Activated CD8-positive, alpha-beta T cell treated with anti-CD3 and anti-CD28 coated beads, Interleukin-2, amount 10 ng/mL, durations not matched to agents 7 days and 5 days (primary cell): ENCODE measurements around the gene MORF4L1. TPM values are rescaled to one million over a fixed set of nuclear protein-coding genes. Genes with fewer than 3 reads are reported as not detected.

Experiments
- ATAC-seq: fragments of 150-1000 bp; cut with Tn5 transposase; one replicate; pipeline ENCODE4 v1.10.0; 2021; ENCODE audit warnings: moderate library complexity
- CTCF ChIA-PET: fragments of 350-600 bp; sonication (Branson Sonifier 250); formaldehyde crosslinking; loops from one replicate; lab custom pipeline; 2021; ENCODE audit warnings: antibody characterized with exemption; lab: Charles Lee
- POLR2A ChIA-PET: fragments of 350-600 bp; sonication (Branson Sonifier 250); formaldehyde crosslinking; loops from one replicate; lab custom pipeline; 2021; ENCODE audit warnings: antibody characterized with exemption; lab: Charles Lee
- DNase-seq: peaks from one replicate; pipeline ENCODE4 v3.0.0-alpha.2; 2020
- H3K27ac Mint-ChIP-seq: one replicate; pipeline ENCODE4 v1.8.0; 2021; ENCODE audit warnings: mild to moderate bottlenecking, mixed read lengths
- H3K27me3 Mint-ChIP-seq: one replicate; pipeline ENCODE4 v1.8.0; 2021; ENCODE audit warnings: low read depth, mixed read lengths
- H3K36me3 Mint-ChIP-seq: one replicate; pipeline ENCODE4 v1.8.0; 2021; ENCODE audit warnings: low read depth, mixed read lengths
- H3K4me1 Mint-ChIP-seq: one replicate; pipeline ENCODE4 v1.8.0; 2021; ENCODE audit warnings: low read depth, mixed read lengths
- H3K4me3 Mint-ChIP-seq: one replicate; pipeline ENCODE4 v1.8.0; 2021; ENCODE audit warnings: mild to moderate bottlenecking, mixed read lengths
- H3K9me3 Mint-ChIP-seq: one replicate; pipeline ENCODE4 v1.8.0; 2022; ENCODE audit warnings: mixed read lengths; ENCODE audit not compliant: insufficient read depth
- total RNA-seq, 2 experiments: library from RNA; stranded (reverse); gene quantifications; one replicate each; pipeline ENCODE4 v1.2.3, GENCODE V29; 2021

MORF4L1 gene
- total RNA-seq, 2 experiments from 2014 or later, result 243 to 244 TPM

GRCh38 chr15:78907577-78907976 lies 34.9 kb downstream of the MORF4L1 start:
- no peaks in the 10 kb centered on the region for H3K27me3 Mint-ChIP-seq
- no peaks in the 10 kb centered on the region for H3K9me3 Mint-ChIP-seq
- CTCF ChIA-PET, result interaction anchor here (0.9 to 5.4 kb wide), 6 partner anchors 16 to 277 kb away, joined by 3 to 45 read pairs (median 6); partner anchors contain the start of gene MORF4L1
- POLR2A ChIA-PET, result no interaction called here
- H3K4me3 Mint-ChIP-seq, result no peak overlapping the region
- DNase-seq (no peak), ATAC-seq (no peak)
- peaks cover 30% of the 10 kb centered on the region for H3K4me1 Mint-ChIP-seq
- H3K36me3 Mint-ChIP-seq, result peaks cover 56% of the 10 kb centered on the region
- H3K27ac Mint-ChIP-seq, result peak overlapping the region; percentile 46

- POLR2A ChIA-PET, result no interaction called here
- H3K9me3 Mint-ChIP-seq, result no peaks in the 10 kb centered on the region
- H3K4me1 Mint-ChIP-seq, result peaks cover 35% of the 10 kb centered on the region
- no peaks in the 10 kb centered on the region for H3K27me3 Mint-ChIP-seq
- no peak for DNase-seq
- ATAC-seq, result no peak
- H3K36me3 Mint-ChIP-seq, result peaks cover 56% of the 10 kb centered on the region
- CTCF ChIA-PET, result interaction anchor here (0.6 to 5.4 kb wide), 9 partner anchors 18 to 400 kb away, joined by 3 to 45 read pairs (median 4); no protein-coding TSS in a partner anchor
- H3K4me3 Mint-ChIP-seq, result no peak overlapping the region
- H3K27ac Mint-ChIP-seq, result no peak overlapping the region
These were observed 36.5 kb downstream of the MORF4L1 start for GRCh38 chr15:78909160-78909695.

- Mint-ChIP-seq H3K36me3 (peaks cover 55% of the 10 kb centered on the region), H3K4me1 (peaks cover 39% of the 10 kb centered on the region), H3K9me3 (no peaks in the 10 kb centered on the region), H3K4me3 (no peak overlapping the region), H3K27me3 (no peaks in the 10 kb centered on the region), H3K27ac (peak overlapping the region; percentile 17)
- ATAC-seq (peak; percentile 54), DNase-seq (peak; percentile 42)
- ChIA-PET POLR2A (no interaction called here), CTCF (interaction anchor here (1.2 to 5.4 kb wide), 8 partner anchors 18 to 275 kb away, joined by 3 to 45 read pairs (median 10); no protein-coding TSS in a partner anchor)
These were observed 37.1 kb downstream of the MORF4L1 start for GRCh38 chr15:78909791-78910228.

- POLR2A ChIA-PET, result no interaction called here
- H3K36me3 Mint-ChIP-seq, result peaks cover 52% of the 10 kb centered on the region
These were observed 37.6 kb downstream of the MORF4L1 start for GRCh38 chr15:78910271-78910670.

GRCh38 chr15:78912316-78912715 lies 39.6 kb downstream of the MORF4L1 start:
- peaks cover 50% of the 10 kb centered on the region for H3K4me1 Mint-ChIP-seq

More at GRCh38 chr15:78910271-78910670, 37.6 kb downstream of the MORF4L1 start:
- peaks cover 42% of the 10 kb centered on the region for H3K4me1 Mint-ChIP-seq
- CTCF ChIA-PET, result interaction anchor here (0.8 to 5.4 kb wide), 9 partner anchors 19 to 487 kb away, joined by 3 to 45 read pairs (median 5); no protein-coding TSS in a partner anchor
- no peak for DNase-seq
- H3K27me3 Mint-ChIP-seq, result no peaks in the 10 kb centered on the region
- ATAC-seq, result no peak
- H3K4me3 Mint-ChIP-seq, result no peak overlapping the region
- H3K27ac Mint-ChIP-seq, result peak overlapping the region; percentile 17
- H3K9me3 Mint-ChIP-seq, result no peaks in the 10 kb centered on the region

GRCh38 chr15:78913012-78913411 lies 40.3 kb downstream of the MORF4L1 start:
- Mint-ChIP-seq H3K4me3 (no peak overlapping the region), H3K4me1 (peaks cover 50% of the 10 kb centered on the region), H3K27ac (no peak overlapping the region), H3K9me3 (no peaks in the 10 kb centered on the region), H3K36me3 (peaks cover 41% of the 10 kb centered on the region), H3K27me3 (no peaks in the 10 kb centered on the region)
- ATAC-seq (no peak), DNase-seq (no peak)
- CTCF ChIA-PET, result interaction anchor here (1.5 kb wide), 1 partner anchor 271 kb away, joined by 8 read pairs; no protein-coding TSS in a partner anchor
- POLR2A ChIA-PET, result interaction anchor here (0.6 kb wide), 1 partner anchor 44 kb away, joined by 3 read pairs; no protein-coding TSS in a partner anchor

More at GRCh38 chr15:78912316-78912715, 39.6 kb downstream of the MORF4L1 start:
- H3K27ac Mint-ChIP-seq, result no peak overlapping the region
- CTCF ChIA-PET, result interaction anchor here (1.5 kb wide), 1 partner anchor 272 kb away, joined by 8 read pairs; no protein-coding TSS in a partner anchor
- no peak overlapping the region for H3K4me3 Mint-ChIP-seq
- POLR2A ChIA-PET, result interaction anchor here (0.6 kb wide), 1 partner anchor 44 kb away, joined by 3 read pairs; no protein-coding TSS in a partner anchor
- ATAC-seq (no peak), DNase-seq (no peak)
- H3K9me3 Mint-ChIP-seq, result no peaks in the 10 kb centered on the region
- H3K36me3 Mint-ChIP-seq, result peaks cover 44% of the 10 kb centered on the region
- H3K27me3 Mint-ChIP-seq, result no peaks in the 10 kb centered on the region

- Mint-ChIP-seq H3K27ac (peak overlapping the region; percentile 49), H3K27me3 (no peaks in the 10 kb centered on the region), H3K36me3 (peaks cover 46% of the 10 kb centered on the region), H3K4me3 (no peak overlapping the region), H3K9me3 (no peaks in the 10 kb centered on the region), H3K4me1 (peaks cover 50% of the 10 kb centered on the region)
- ChIA-PET POLR2A (no interaction called here), CTCF (interaction anchor here (1.6 kb wide), 2 partner anchors 65 to 114 kb away, joined by 3 read pairs; no protein-coding TSS in a partner anchor)
- no peak for ATAC-seq
- DNase-seq, result no peak
These were observed 41.5 kb downstream of the MORF4L1 start for GRCh38 chr15:78914027-78914764.

- ChIA-PET POLR2A (no interaction called here), CTCF (interaction anchor here (1.2 to 1.6 kb wide), 2 partner anchors 64 to 269 kb away, joined by 3 to 5 read pairs; no protein-coding TSS in a partner anchor)
- Mint-ChIP-seq H3K4me3 (no peak overlapping the region), H3K27me3 (no peaks in the 10 kb centered on the region), H3K4me1 (peaks cover 39% of the 10 kb centered on the region), H3K9me3 (no peaks in the 10 kb centered on the region), H3K36me3 (peaks cover 39% of the 10 kb centered on the region), H3K27ac (peak overlapping the region; percentile 49)
- ATAC-seq (no peak), DNase-seq (no peak)
These were observed 42.8 kb downstream of the MORF4L1 start for GRCh38 chr15:78915341-78916087.

GRCh38 chr15:78916088-78916487 lies 43.4 kb downstream of the MORF4L1 start:
- Mint-ChIP-seq H3K36me3 (peaks cover 40% of the 10 kb centered on the region), H3K9me3 (no peaks in the 10 kb centered on the region), H3K27ac (no peak overlapping the region), H3K4me1 (peaks cover 33% of the 10 kb centered on the region), H3K27me3 (no peaks in the 10 kb centered on the region), H3K4me3 (no peak overlapping the region)
- no peak for DNase-seq
- no peak for ATAC-seq
- CTCF ChIA-PET, result interaction anchor here (1.2 to 1.6 kb wide), 2 partner anchors 63 to 269 kb away, joined by 3 to 5 read pairs; no protein-coding TSS in a partner anchor
- POLR2A ChIA-PET, result no interaction called here

GRCh38 chr15:78917888-78918287 lies 45.2 kb downstream of the MORF4L1 start:
- H3K27me3 Mint-ChIP-seq, result no peaks in the 10 kb centered on the region
- ChIA-PET POLR2A (no interaction called here), CTCF (no interaction called here)
- H3K4me1 Mint-ChIP-seq, result peaks cover 18% of the 10 kb centered on the region
- peaks cover 39% of the 10 kb centered on the region for H3K36me3 Mint-ChIP-seq
- ATAC-seq (no peak), DNase-seq (no peak)
- no peak overlapping the region for H3K4me3 Mint-ChIP-seq
- H3K9me3 Mint-ChIP-seq, result no peaks in the 10 kb centered on the region
- no peak overlapping the region for H3K27ac Mint-ChIP-seq

- no peaks in the 10 kb centered on the region for H3K27me3 Mint-ChIP-seq
- peaks cover 4% of the 10 kb centered on the region for H3K4me1 Mint-ChIP-seq
- CTCF ChIA-PET, result no interaction called here
- no peak for DNase-seq
- no peak for ATAC-seq
- peak overlapping the region; percentile 15 for H3K27ac Mint-ChIP-seq
- H3K36me3 Mint-ChIP-seq, result peaks cover 27% of the 10 kb centered on the region
- no peak overlapping the region for H3K4me3 Mint-ChIP-seq
- POLR2A ChIA-PET, result no interaction called here
- no peaks in the 10 kb centered on the region for H3K9me3 Mint-ChIP-seq
These were observed 48.8 kb downstream of the MORF4L1 start for GRCh38 chr15:78921517-78921916.
